Endothelial cell of hepatic sinusoid (primary cell): ENCODE measurements around the gene SLC34A1.

ENCODE experiments used
- in situ Hi-C: cut with HindIII; loops from 2 replicates; pipeline ENCODE4 v1.10.0; 2017; ENCODE audit warnings: low sequenced_read_pairs

The SLC34A1 gene

GRCh38 chr5:177355162-177355867, 28.9 kb upstream of the SLC34A1 start:
- in situ Hi-C loops, result no loop called here

- in situ Hi-C loops, result no loop called here
Observed at GRCh38 chr5:177355868-177356168, 28.4 kb upstream of the SLC34A1 start.

- in situ Hi-C loops, result no loop called here
Observed at GRCh38 chr5:177356746-177357145, 27.5 kb upstream of the SLC34A1 start.

- in situ Hi-C loops, result no loop called here
Observed at GRCh38 chr5:177357146-177357458, 27.1 kb upstream of the SLC34A1 start.

GRCh38 chr5:177357459-177358351, 26.5 kb upstream of the SLC34A1 start, which contains the start of gene RGS14:
Gene RGS14, plus strand, starts transcription at chr5:177357924. Its CDS starts 101 bp downstream, at chr5:177358025.
- in situ Hi-C loops, result no loop called here

- in situ Hi-C loops, result no loop called here
Observed at GRCh38 chr5:177358370-177358819, 25.8 kb upstream of the SLC34A1 start.

- in situ Hi-C loops, result no loop called here
Observed at GRCh38 chr5:177359451-177359851, 24.8 kb upstream of the SLC34A1 start.

GRCh38 chr5:177359860-177360259, 24.4 kb upstream of the SLC34A1 start:
- in situ Hi-C loops, result loop anchor here (5.0 kb wide), 2 partner anchors 33 to 47 kb away; partner anchors contain the start of gene F12

GRCh38 chr5:177360740-177361139, 23.5 kb upstream of the SLC34A1 start:
- in situ Hi-C loops, result loop anchor here (5.0 kb wide), 2 partner anchors 33 to 47 kb away; partner anchors contain the start of gene F12

- in situ Hi-C loops, result loop anchor here (5.0 kb wide), 2 partner anchors 34 to 46 kb away; partner anchors contain the start of gene F12
Observed at GRCh38 chr5:177361418-177362291, 22.6 kb upstream of the SLC34A1 start.

GRCh38 chr5:177362292-177362609, 22.0 kb upstream of the SLC34A1 start:
- in situ Hi-C loops, result loop anchor here (5.0 kb wide), 2 partner anchors 35 to 45 kb away; partner anchors contain the start of gene F12

GRCh38 chr5:177362610-177363507, 21.4 kb upstream of the SLC34A1 start:
- in situ Hi-C loops, result loop anchor here (5.0 kb wide), 2 partner anchors 36 to 44 kb away; partner anchors contain the start of gene F12

- in situ Hi-C loops, result loop anchor here (5.0 kb wide), 2 partner anchors 36 to 44 kb away; partner anchors contain the start of gene F12
Observed at GRCh38 chr5:177363565-177363964, 20.7 kb upstream of the SLC34A1 start.

GRCh38 chr5:177364159-177364962, 19.9 kb upstream of the SLC34A1 start:
- in situ Hi-C loops, result loop anchor here (5.0 kb wide), 2 partner anchors 37 to 43 kb away; partner anchors contain the start of gene F12

GRCh38 chr5:177365845-177366527, 18.2 kb upstream of the SLC34A1 start:
- in situ Hi-C loops, result no loop called here

- in situ Hi-C loops, result no loop called here
Observed at GRCh38 chr5:177366528-177367322, 17.5 kb upstream of the SLC34A1 start.

- in situ Hi-C loops, result no loop called here
Observed at GRCh38 chr5:177367323-177367848, 16.8 kb upstream of the SLC34A1 start.
